Activated T-cell treated with anti-CD3 and anti-CD28 coated beads, Interleukin-2, amount 50 U/mL, for 72 hours (primary cell): ENCODE measurements around the gene RPS3. TPM values are rescaled to one million over a fixed set of nuclear protein-coding genes. Genes with fewer than 3 reads are reported as not detected.
"Not testable (repeated sequence)": the region's sequence is repeated elsewhere in the genome, so short reads cannot be mapped to it uniquely, and the experiment has no call there.

Source experiments
- ATAC-seq, 2 donors: fragments of 150-1000 bp; cut with Tn5 transposase; replicated peaks in 1 of 2; 2 replicates each; pipeline ENCODE4 v1.10.0; 2021; ENCODE audit warnings: moderate library complexity in 2 of 2, mild to moderate bottlenecking in 1 of 2
- DNase-seq, 2 donors: peaks; one replicate each; pipeline ENCODE4 v3.0.0; 2021 to 2022; ENCODE audit warnings: mixed read lengths in 1 of 2
- H3K27ac Mint-ChIP-seq: one replicate; pipeline ENCODE4 v1.8.0; 2022; ENCODE audit warnings: mild to moderate bottlenecking, moderate library complexity, mixed read lengths
- H3K27me3 Mint-ChIP-seq: one replicate; pipeline ENCODE4 v1.8.0; 2022; ENCODE audit warnings: low read depth, mixed read lengths
- H3K36me3 Mint-ChIP-seq, 2 donors: one replicate each; pipeline ENCODE4 v1.8.0; 2022; ENCODE audit warnings: mixed read lengths in 2 of 2, mild to moderate bottlenecking in 1 of 2; ENCODE audit not compliant: insufficient read depth in 2 of 2
- H3K4me1 Mint-ChIP-seq: one replicate; pipeline ENCODE4 v1.8.0; 2022; ENCODE audit warnings: low read depth, mixed read lengths
- H3K4me3 Mint-ChIP-seq, 2 donors: one replicate each; pipeline ENCODE4 v1.8.0; 2022; ENCODE audit warnings: mild to moderate bottlenecking in 2 of 2, mixed read lengths in 2 of 2, moderate library complexity in 2 of 2
- H3K9me3 Mint-ChIP-seq, 2 donors: one replicate each; pipeline ENCODE4 v1.8.0; 2022; ENCODE audit warnings: mixed read lengths in 2 of 2
- total RNA-seq, 2 donors: library from RNA; stranded (reverse); gene quantifications; one replicate each; pipeline ENCODE4 v1.2.3, GENCODE V29; 2022

Gene RPS3
- total RNA-seq, 2 donors from 2014 or later, result 5,116 to 5,192 TPM

GRCh38 chr11:75409971-75410370 lies 10.7 kb downstream of the RPS3 start:
- DNase-seq, H3K27me3 Mint-ChIP-seq, H3K9me3 Mint-ChIP-seq, H3K27ac Mint-ChIP-seq, H3K4me1 Mint-ChIP-seq, ATAC-seq, H3K4me3 Mint-ChIP-seq: not testable (repeated sequence)
- peaks cover 9 to 32% of the 10 kb centered on the region in 2 donors for H3K36me3 Mint-ChIP-seq

- ATAC-seq, result not testable (repeated sequence)
Observed at GRCh38 chr11:75413146-75413545, 13.8 kb downstream of the RPS3 start.

GRCh38 chr11:75413864-75414263 lies 14.5 kb downstream of the RPS3 start:
- DNase-seq (no peak), ATAC-seq (no peak)
- H3K36me3 Mint-ChIP-seq, result peaks cover 4 to 7% of the 10 kb centered on the region in 2 donors
- H3K4me3 Mint-ChIP-seq, result no peak overlapping the region
- H3K9me3 Mint-ChIP-seq, result no peaks in the 10 kb centered on the region
- no peaks in the 10 kb centered on the region for H3K27me3 Mint-ChIP-seq
- no peaks in the 10 kb centered on the region for H3K4me1 Mint-ChIP-seq
- H3K27ac Mint-ChIP-seq, result no peak overlapping the region

More at GRCh38 chr11:75413146-75413545, 13.8 kb downstream of the RPS3 start:
- H3K27me3 Mint-ChIP-seq, H3K4me3 Mint-ChIP-seq, H3K36me3 Mint-ChIP-seq, DNase-seq, H3K9me3 Mint-ChIP-seq, H3K4me1 Mint-ChIP-seq: not testable (repeated sequence)
- peak overlapping the region; percentile 65 for H3K27ac Mint-ChIP-seq

GRCh38 chr11:75420224-75421034 lies 21.1 kb downstream of the RPS3 start:
- ATAC-seq, result no peak
- Mint-ChIP-seq H3K27me3 (no peaks in the 10 kb centered on the region), H3K4me3 (no peak overlapping the region), H3K27ac (no peak overlapping the region), H3K4me1 (no peaks in the 10 kb centered on the region), H3K9me3 (no peaks in the 10 kb centered on the region), H3K36me3 (no peaks in the 10 kb centered on the region)
- DNase-seq, result no peak

- Mint-ChIP-seq H3K36me3 (no peaks in the 10 kb centered on the region), H3K27me3 (no peaks in the 10 kb centered on the region), H3K27ac (no peak overlapping the region), H3K9me3 (no peaks in the 10 kb centered on the region), H3K4me3 (no peak overlapping the region), H3K4me1 (no peaks in the 10 kb centered on the region)
- DNase-seq (no peak), ATAC-seq (peak in 1 of 2 donors; percentile 22)
Observed at GRCh38 chr11:75421035-75421602, 21.8 kb downstream of the RPS3 start.

- Mint-ChIP-seq H3K4me3 (no peak overlapping the region), H3K27ac (peak overlapping the region; percentile 42), H3K36me3 (no peaks in the 10 kb centered on the region), H3K27me3 (no peaks in the 10 kb centered on the region), H3K4me1 (no peaks in the 10 kb centered on the region), H3K9me3 (no peaks in the 10 kb centered on the region)
- ATAC-seq, result no peak
- DNase-seq, result no peak
Observed at GRCh38 chr11:75421902-75422247, 22.6 kb downstream of the RPS3 start.

- Mint-ChIP-seq H3K27ac (peak overlapping the region; percentile 42), H3K9me3 (no peaks in the 10 kb centered on the region)
- ATAC-seq, result no peak
Observed at GRCh38 chr11:75422248-75423231, 23.2 kb downstream of the RPS3 start.

GRCh38 chr11:75423721-75424120 lies 24.4 kb downstream of the RPS3 start:
- no peak overlapping the region for H3K4me3 Mint-ChIP-seq
- H3K9me3 Mint-ChIP-seq, result no peaks in the 10 kb centered on the region
- H3K27ac Mint-ChIP-seq, result no peak overlapping the region
- H3K27me3 Mint-ChIP-seq, result peaks cover 9% of the 10 kb centered on the region
- H3K36me3 Mint-ChIP-seq, result no peaks in the 10 kb centered on the region
- DNase-seq, result no peak
- H3K4me1 Mint-ChIP-seq, result peaks cover 7% of the 10 kb centered on the region
- no peak for ATAC-seq

More at GRCh38 chr11:75422248-75423231, 23.2 kb downstream of the RPS3 start:
- Mint-ChIP-seq H3K4me3 (no peak overlapping the region), H3K4me1 (no peaks in the 10 kb centered on the region), H3K27me3 (peaks cover 3% of the 10 kb centered on the region), H3K36me3 (no peaks in the 10 kb centered on the region)
- DNase-seq, result no peak

GRCh38 chr11:75424396-75424795 lies 25.1 kb downstream of the RPS3 start:
- Mint-ChIP-seq H3K9me3 (peaks cover 1 to 2% of the 10 kb centered on the region in 2 donors), H3K27ac (no peak overlapping the region), H3K36me3 (peaks cover 5 to 6% of the 10 kb centered on the region in 2 donors), H3K27me3 (peaks cover 15% of the 10 kb centered on the region), H3K4me1 (peaks cover 14% of the 10 kb centered on the region), H3K4me3 (no peak overlapping the region)
- DNase-seq, result no peak
- no peak for ATAC-seq

- H3K4me1 Mint-ChIP-seq, result peaks cover 16% of the 10 kb centered on the region
- no peak for ATAC-seq
- peaks cover 18% of the 10 kb centered on the region for H3K27me3 Mint-ChIP-seq
- H3K4me3 Mint-ChIP-seq, result no peak overlapping the region
- H3K27ac Mint-ChIP-seq, result no peak overlapping the region
- no peak for DNase-seq
- peaks cover 2% of the 10 kb centered on the region in 2 donors for H3K9me3 Mint-ChIP-seq
- H3K36me3 Mint-ChIP-seq, result peaks cover 6 to 7% of the 10 kb centered on the region in 2 donors
Observed at GRCh38 chr11:75425422-75425821, 26.1 kb downstream of the RPS3 start.

GRCh38 chr11:75426720-75427086 lies 27.4 kb downstream of the RPS3 start:
- H3K27ac Mint-ChIP-seq, result no peak overlapping the region
- H3K27me3 Mint-ChIP-seq, result peaks cover 31% of the 10 kb centered on the region

GRCh38 chr11:75427181-75427580 lies 27.9 kb downstream of the RPS3 start:
- ATAC-seq, result no peak
- no peak overlapping the region for H3K4me3 Mint-ChIP-seq
- no peak overlapping the region for H3K27ac Mint-ChIP-seq
- peaks cover 21% of the 10 kb centered on the region for H3K4me1 Mint-ChIP-seq
- peaks cover 36% of the 10 kb centered on the region for H3K27me3 Mint-ChIP-seq
- DNase-seq, result no peak
- H3K9me3 Mint-ChIP-seq, result peaks cover 2% of the 10 kb centered on the region in 2 donors
- peaks cover 8 to 10% of the 10 kb centered on the region in 2 donors for H3K36me3 Mint-ChIP-seq

More at GRCh38 chr11:75426720-75427086, 27.4 kb downstream of the RPS3 start:
- DNase-seq (no peak), ATAC-seq (no peak)
- Mint-ChIP-seq H3K4me3 (no peak overlapping the region), H3K36me3 (peaks cover 8 to 10% of the 10 kb centered on the region in 2 donors), H3K9me3 (peaks cover 2% of the 10 kb centered on the region in 2 donors), H3K4me1 (peaks cover 21% of the 10 kb centered on the region)

- peaks cover 47% of the 10 kb centered on the region for H3K27me3 Mint-ChIP-seq
- DNase-seq (peak; percentile 73 to 79), ATAC-seq (peak; percentile 61 to 65)
- H3K9me3 Mint-ChIP-seq, result peaks cover 2% of the 10 kb centered on the region in 2 donors
- no peak overlapping the region for H3K27ac Mint-ChIP-seq
- H3K4me1 Mint-ChIP-seq, result peaks cover 21% of the 10 kb centered on the region
- H3K4me3 Mint-ChIP-seq, result peak overlapping the region; percentile 84 to 89
- peaks cover 8 to 10% of the 10 kb centered on the region in 2 donors for H3K36me3 Mint-ChIP-seq
Observed at GRCh38 chr11:75428281-75428724, 29.0 kb downstream of the RPS3 start.
